HepG2 (cell line): ENCODE data around the gene SLC38A3. TPM values are rescaled to one million over a fixed set of nuclear protein-coding genes. Genes with fewer than 3 reads are reported as not detected.
A peak's percentile ranks its signal among the peaks of the same experiment; 100 is the strongest.

Experiments
- ASH2L ChIP-seq: fragments of 300-600, 200-600 bp; sonication (generic); IDR thresholded peaks from 2 replicates; pipeline ENCODE4 v1.7.0; 2017; ENCODE audit warnings: low read depth, mild to moderate bottlenecking, moderate library complexity, mixed read lengths, low read length; ENCODE audit not compliant: insufficient read length
- CREBL2 ChIP-seq: sonication (generic); formaldehyde crosslinking; IDR thresholded peaks from 2 replicates; pipeline ENCODE4 v1.8.1; 2023; ENCODE audit warnings: missing genetic modification reagents, mild to moderate bottlenecking, borderline replicate concordance
- CTCF ChIP-seq: sonication (generic); formaldehyde crosslinking; IDR thresholded peaks from 2 replicates; pipeline ENCODE4 v1.5.0; 2020; ENCODE audit warnings: mild to moderate bottlenecking, missing genetic modification reagents, moderate library complexity
- KLF6 ChIP-seq: IDR thresholded peaks from 2 replicates; pipeline ENCODE4 v1.8.0; 2016; ENCODE audit warnings: missing biosample characterization, missing genetic modification reagents
- MTF1 ChIP-seq: sonication (generic); formaldehyde crosslinking; IDR thresholded peaks from 2 replicates; pipeline ENCODE4 v1.5.0; 2020; ENCODE audit warnings: missing genetic modification reagents
- RFXAP ChIP-seq: sonication (generic); formaldehyde crosslinking; IDR thresholded peaks from 2 replicates; pipeline ENCODE4 v1.4.0; 2020; ENCODE audit warnings: missing genetic modification reagents, borderline replicate concordance
- SIN3B ChIP-seq: fragments of 150-350 bp; IDR thresholded peaks from 2 replicates; pipeline ENCODE4 v1.6.1; 2014; ENCODE audit warnings: low read length
- SMAD1 ChIP-seq: sonication (generic); formaldehyde crosslinking; IDR thresholded peaks from 2 replicates; pipeline ENCODE4 v1.4.0; 2020; ENCODE audit warnings: missing genetic modification reagents, low read depth, mild to moderate bottlenecking, borderline replicate concordance
- SPEN ChIP-seq: sonication (generic); formaldehyde crosslinking; IDR thresholded peaks from 2 replicates; pipeline ENCODE4 v1.5.1; 2020; ENCODE audit warnings: low read depth, mild to moderate bottlenecking, missing genetic modification reagents
- ZBTB21 ChIP-seq: sonication (generic); formaldehyde crosslinking; IDR thresholded peaks from 2 replicates; pipeline ENCODE4 v1.4.0; 2020; ENCODE audit warnings: missing genetic modification reagents
- ZFY ChIP-seq: sonication (generic); formaldehyde crosslinking; IDR thresholded peaks from 2 replicates; pipeline ENCODE4 v1.4.0; 2020; ENCODE audit warnings: missing genetic modification reagents
- ZNF546 ChIP-seq: sonication (generic); formaldehyde crosslinking; conservative IDR thresholded peaks from 2 replicates; pipeline ENCODE4 v1.8.1; 2023; ENCODE audit warnings: mild to moderate bottlenecking, missing genetic modification reagents
- polyA plus RNA-seq, 8 experiments: library from polyadenylated mRNA; depleted of rRNA in 3 of 8; stranded (reverse) in 7 of 8; unstranded in 1 of 8; fragments of >200 nt; fragmentation: Illumina TruSeq in 4 of 8; extraction: Trizol in 4 of 8; gene quantifications; 2 replicates each; pipeline versions ENCODE4 v1.2.1 to v1.2.3, GENCODE V29; 2011 to 2016; ENCODE audit warnings: low read depth in 4 of 8, missing spikeins in 1 of 8, mixed read lengths in 1 of 8; ENCODE audit not compliant: insufficient read depth in 1 of 8
- total RNA-seq, 5 experiments: library from RNA; depleted of rRNA; stranded (reverse); fragments of >200 nt; fragmentation: Illumina TruSeq; extraction: Trizol; gene quantifications; 2 replicates each; pipeline ENCODE4 v1.2.3, GENCODE V29; 2016; ENCODE audit warnings: low read depth in 1 of 5
- TF ChIP-seq, protein P1 (sequence below): sonication (generic); formaldehyde crosslinking; IDR thresholded peaks from one replicate; pipeline ENCODE4 v1.5.1; 2020; ENCODE audit warnings: mild to moderate bottlenecking, missing genetic modification reagents; ENCODE audit errors: not compliant biosample characterization
- TF ChIP-seq, protein P2 (sequence below): sonication (generic); formaldehyde crosslinking; IDR thresholded peaks from 2 replicates; pipeline ENCODE4 v1.5.1; 2020; ENCODE audit warnings: mild to moderate bottlenecking, moderate library complexity, missing genetic modification reagents
- TF ChIP-seq, protein P3 (sequence below): IDR thresholded peaks from 2 replicates; pipeline ENCODE4 v1.6.1; 2016; ENCODE audit warnings: missing compliant biosample characterization, missing genetic modification reagents, borderline replicate concordance

The SLC38A3 gene
- total and polyA plus RNA-seq, 2 of the 13 experiments (the other 11 are each of a cell fraction or from before 2014, with no cell fraction given): 29.8 to 164 TPM

GRCh38 chr3:50246517-50246954, 41.5 kb downstream of the SLC38A3 start (continued):
- TF ChIP-seq, protein P1, sequence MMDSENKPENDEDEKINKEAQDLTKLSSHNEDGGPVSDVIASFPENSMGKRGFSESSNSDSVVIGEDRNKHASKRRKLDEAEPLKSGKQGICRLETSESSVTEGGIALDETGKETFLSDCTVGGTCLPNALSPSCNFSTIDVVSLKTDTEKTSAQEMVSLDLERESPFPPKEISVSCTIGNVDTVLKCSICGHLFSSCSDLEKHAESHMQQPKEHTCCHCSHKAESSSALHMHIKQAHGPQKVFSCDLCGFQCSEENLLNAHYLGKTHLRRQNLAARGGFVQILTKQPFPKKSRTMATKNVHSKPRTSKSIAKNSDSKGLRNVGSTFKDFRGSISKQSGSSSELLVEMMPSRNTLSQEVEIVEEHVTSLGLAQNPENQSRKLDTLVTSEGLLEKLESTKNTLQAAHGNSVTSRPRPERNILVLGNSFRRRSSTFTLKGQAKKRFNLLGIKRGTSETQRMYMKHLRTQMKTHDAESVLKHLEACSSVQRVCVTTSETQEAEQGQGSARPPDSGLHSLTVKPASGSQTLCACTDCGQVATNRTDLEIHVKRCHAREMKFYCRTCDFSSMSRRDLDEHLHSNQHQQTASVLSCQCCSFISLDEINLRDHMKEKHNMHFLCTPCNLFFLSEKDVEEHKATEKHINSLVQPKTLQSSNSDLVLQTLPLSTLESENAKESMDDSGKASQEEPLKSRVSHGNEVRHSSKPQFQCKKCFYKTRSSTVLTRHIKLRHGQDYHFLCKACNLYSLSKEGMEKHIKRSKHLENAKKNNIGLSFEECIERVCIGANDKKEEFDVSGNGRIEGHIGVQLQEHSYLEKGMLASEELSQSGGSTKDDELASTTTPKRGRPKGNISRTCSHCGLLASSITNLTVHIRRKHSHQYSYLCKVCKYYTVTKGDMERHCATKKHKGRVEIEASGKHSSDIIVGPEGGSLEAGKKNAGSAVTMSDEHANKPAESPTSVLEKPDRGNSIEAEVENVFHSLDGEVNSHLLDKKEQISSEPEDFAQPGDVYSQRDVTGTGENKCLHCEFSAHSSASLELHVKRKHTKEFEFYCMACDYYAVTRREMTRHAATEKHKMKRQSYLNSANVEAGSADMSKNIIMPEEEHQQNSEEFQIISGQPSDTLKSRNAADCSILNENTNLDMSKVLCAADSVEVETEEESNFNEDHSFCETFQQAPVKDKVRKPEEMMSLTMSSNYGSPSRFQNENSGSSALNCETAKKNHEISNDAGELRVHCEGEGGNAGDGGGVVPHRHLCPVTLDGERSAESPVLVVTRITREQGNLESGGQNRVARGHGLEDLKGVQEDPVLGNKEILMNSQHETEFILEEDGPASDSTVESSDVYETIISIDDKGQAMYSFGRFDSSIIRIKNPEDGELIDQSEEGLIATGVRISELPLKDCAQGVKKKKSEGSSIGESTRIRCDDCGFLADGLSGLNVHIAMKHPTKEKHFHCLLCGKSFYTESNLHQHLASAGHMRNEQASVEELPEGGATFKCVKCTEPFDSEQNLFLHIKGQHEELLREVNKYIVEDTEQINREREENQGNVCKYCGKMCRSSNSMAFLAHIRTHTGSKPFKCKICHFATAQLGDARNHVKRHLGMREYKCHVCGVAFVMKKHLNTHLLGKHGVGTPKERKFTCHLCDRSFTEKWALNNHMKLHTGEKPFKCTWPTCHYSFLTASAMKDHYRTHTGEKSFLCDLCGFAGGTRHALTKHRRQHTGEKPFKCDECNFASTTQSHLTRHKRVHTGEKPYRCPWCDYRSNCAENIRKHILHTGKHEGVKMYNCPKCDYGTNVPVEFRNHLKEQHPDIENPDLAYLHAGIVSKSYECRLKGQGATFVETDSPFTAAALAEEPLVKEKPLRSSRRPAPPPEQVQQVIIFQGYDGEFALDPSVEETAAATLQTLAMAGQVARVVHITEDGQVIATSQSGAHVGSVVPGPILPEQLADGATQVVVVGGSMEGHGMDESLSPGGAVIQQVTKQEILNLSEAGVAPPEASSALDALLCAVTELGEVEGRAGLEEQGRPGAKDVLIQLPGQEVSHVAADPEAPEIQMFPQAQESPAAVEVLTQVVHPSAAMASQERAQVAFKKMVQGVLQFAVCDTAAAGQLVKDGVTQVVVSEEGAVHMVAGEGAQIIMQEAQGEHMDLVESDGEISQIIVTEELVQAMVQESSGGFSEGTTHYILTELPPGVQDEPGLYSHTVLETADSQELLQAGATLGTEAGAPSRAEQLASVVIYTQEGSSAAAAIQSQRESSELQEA (CRISPR knock-in tag): no peak
- TF ChIP-seq MTF1 (CRISPR knock-in tag) (no peak), ASH2L (no peak), CREBL2 (CRISPR knock-in tag) (no peak), RFXAP (CRISPR knock-in tag) (0 out of 2 replicates have a peak, but pooled peaks have one; percentile 4), SIN3B (no peak), ZNF546 (no peak), ZBTB21 (CRISPR knock-in tag) (no peak), CTCF (CRISPR knock-in tag) (no peak), SPEN (0 out of 2 replicates have a peak, but pooled peaks have one; percentile 2), ZFY (CRISPR knock-in tag) (0 out of 2 replicates have a peak, but pooled peaks have one; percentile 13), SMAD1 (CRISPR knock-in tag) (0 out of 2 replicates have a peak, but pooled peaks have one; percentile 19), KLF6 (no peak)
- TF ChIP-seq, protein P2, sequence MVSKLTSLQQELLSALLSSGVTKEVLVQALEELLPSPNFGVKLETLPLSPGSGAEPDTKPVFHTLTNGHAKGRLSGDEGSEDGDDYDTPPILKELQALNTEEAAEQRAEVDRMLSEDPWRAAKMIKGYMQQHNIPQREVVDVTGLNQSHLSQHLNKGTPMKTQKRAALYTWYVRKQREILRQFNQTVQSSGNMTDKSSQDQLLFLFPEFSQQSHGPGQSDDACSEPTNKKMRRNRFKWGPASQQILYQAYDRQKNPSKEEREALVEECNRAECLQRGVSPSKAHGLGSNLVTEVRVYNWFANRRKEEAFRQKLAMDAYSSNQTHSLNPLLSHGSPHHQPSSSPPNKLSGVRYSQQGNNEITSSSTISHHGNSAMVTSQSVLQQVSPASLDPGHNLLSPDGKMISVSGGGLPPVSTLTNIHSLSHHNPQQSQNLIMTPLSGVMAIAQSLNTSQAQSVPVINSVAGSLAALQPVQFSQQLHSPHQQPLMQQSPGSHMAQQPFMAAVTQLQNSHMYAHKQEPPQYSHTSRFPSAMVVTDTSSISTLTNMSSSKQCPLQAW (CRISPR knock-in tag): 0 out of 2 replicates have a peak, but pooled peaks have one; percentile 3
- TF ChIP-seq, protein P3, sequence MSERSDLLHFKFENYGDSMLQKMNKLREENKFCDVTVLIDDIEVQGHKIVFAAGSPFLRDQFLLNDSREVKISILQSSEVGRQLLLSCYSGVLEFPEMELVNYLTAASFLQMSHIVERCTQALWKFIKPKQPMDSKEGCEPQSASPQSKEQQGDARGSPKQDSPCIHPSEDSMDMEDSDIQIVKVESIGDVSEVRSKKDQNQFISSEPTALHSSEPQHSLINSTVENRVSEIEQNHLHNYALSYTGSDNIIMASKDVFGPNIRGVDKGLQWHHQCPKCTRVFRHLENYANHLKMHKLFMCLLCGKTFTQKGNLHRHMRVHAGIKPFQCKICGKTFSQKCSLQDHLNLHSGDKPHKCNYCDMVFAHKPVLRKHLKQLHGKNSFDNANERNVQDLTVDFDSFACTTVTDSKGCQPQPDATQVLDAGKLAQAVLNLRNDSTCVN (CRISPR knock-in tag): no peak; the same call in 1 of the 2 replicates
